Airway epithelial cell (primary cell): Measurements from ENCODE around the gene S100A12. TPM values are rescaled to one million over a fixed set of nuclear protein-coding genes. Genes with fewer than 3 reads are reported as not detected.

Experiments
- total RNA-seq: library from RNA; depleted of rRNA; stranded (reverse); fragments of >200 nt; gene quantifications from 2 replicates; pipeline ENCODE4 v1.2.3, GENCODE V29; 2015

S100A12 gene
- 4.7 and 5.3 TPM in 2 replicates for total RNA-seq

GRCh38 chr1:153375511-153375910 lies at the start of gene S100A12:
S100A12 (minus strand) TSS chr1:153375621; CDS start chr1:153374592, 1,029 bp downstream.

GRCh38 chr1:153415850-153416570 lies 40.6 kb upstream of the S100A12 start, which contains the start of gene S100A7A:
S100A7A (plus strand) TSS chr1:153416520; CDS start chr1:153418083, 1,563 bp downstream.

GRCh38 chr1:153390938-153391710 lies 15.7 kb upstream of the S100A12 start, which contains the start of gene S100A8:
S100A8 (minus strand) TSS chr1:153391073; CDS start chr1:153390535, 538 bp downstream.

GRCh38 chr1:153357853-153358690 lies 17.3 kb downstream of the S100A12 start, which contains the start of gene S100A9:
S100A9 (plus strand) TSS chr1:153357854; CDS start chr1:153358284, 430 bp downstream.

GRCh38 chr1:153348511-153349362 lies 26.7 kb downstream of the S100A12 start, which contains the start of gene PGLYRP4:
PGLYRP4 (minus strand) TSS chr1:153348841; CDS start chr1:153347932, 909 bp downstream.

Other genes with a start within 250 kb of the S100A12 start
- gene SPRR2G, start 224.7 kb downstream of the S100A12 start, total RNA-seq = not detected in 2 replicates
- gene LELP1, start 172.2 kb downstream of the S100A12 start, total RNA-seq = not detected in 2 replicates
- gene PRR9, start 158.0 kb downstream of the S100A12 start, total RNA-seq = not detected in 2 replicates
- not detected in 2 replicates for gene LORICRIN, start 115.9 kb downstream of the S100A12 start, total RNA-seq
- 2.5 and 6.0 TPM in 2 replicates for gene PGLYRP3, start 62.7 kb downstream of the S100A12 start, total RNA-seq
- gene PGLYRP4, start 26.8 kb downstream of the S100A12 start, total RNA-seq = 3.5 and 10.7 TPM in 2 replicates
- 4,961 and 5,057 TPM in 2 replicates for gene S100A9, start 17.8 kb downstream of the S100A12 start, total RNA-seq
- 1,254 and 1,417 TPM in 2 replicates for gene S100A8, start 15.5 kb upstream of the S100A12 start, total RNA-seq
- not detected in 2 replicates for gene S100A7A, start 40.9 kb upstream of the S100A12 start, total RNA-seq
- gene S100A7, start 85.0 kb upstream of the S100A12 start, total RNA-seq = 0.42 and 3.5 TPM in 2 replicates
- 2,657 and 2,815 TPM in 2 replicates for gene S100A6, start 160.4 kb upstream of the S100A12 start, total RNA-seq
- 0.49 TPM in 1 of 2 replicates, not detected in the other for gene S100A5, start 165.3 kb upstream of the S100A12 start, total RNA-seq
- 45.3 and 57.0 TPM in 2 replicates for gene S100A4, start 170.2 kb upstream of the S100A12 start, total RNA-seq
- 4.6 and 9.0 TPM in 2 replicates for gene S100A3, start 173.6 kb upstream of the S100A12 start, total RNA-seq
- 5,324 and 7,203 TPM in 2 replicates for gene S100A2, start 190.2 kb upstream of the S100A12 start, total RNA-seq
- 1,881 and 1,940 TPM in 2 replicates for gene S100A16, start 237.5 kb upstream of the S100A12 start, total RNA-seq
- 1,909 and 2,185 TPM in 2 replicates for gene S100A14, start 240.7 kb upstream of the S100A12 start, total RNA-seq